NB4 (cell line): ENCODE measurements around the gene RAB3IP.

ENCODE experiments used
- CTCF ChIP-seq: IDR thresholded peaks from one replicate; pipeline ENCODE4 v1.5.1; 2012; ENCODE audit warnings: low read depth, low read length
- MYC ChIP-seq: IDR thresholded peaks from 2 replicates; pipeline ENCODE4 v1.6.1; 2011; ENCODE audit warnings: low read depth, low read length
- POLR2A ChIP-seq: IDR thresholded peaks from 2 replicates; pipeline ENCODE4 v1.6.1; 2011; ENCODE audit warnings: mild to moderate bottlenecking; ENCODE audit not compliant: insufficient read length; ENCODE audit errors: extremely low read depth

- no peak for TF ChIP-seq CTCF
- TF ChIP-seq POLR2A, result no peak
- no peak for TF ChIP-seq MYC
These were observed 6.6 kb upstream of the RAB3IP start for GRCh38 chr12:69732088-69732487.
